ENCODE results near the gene NOS1AP.

Gene NOS1AP

DNA sequence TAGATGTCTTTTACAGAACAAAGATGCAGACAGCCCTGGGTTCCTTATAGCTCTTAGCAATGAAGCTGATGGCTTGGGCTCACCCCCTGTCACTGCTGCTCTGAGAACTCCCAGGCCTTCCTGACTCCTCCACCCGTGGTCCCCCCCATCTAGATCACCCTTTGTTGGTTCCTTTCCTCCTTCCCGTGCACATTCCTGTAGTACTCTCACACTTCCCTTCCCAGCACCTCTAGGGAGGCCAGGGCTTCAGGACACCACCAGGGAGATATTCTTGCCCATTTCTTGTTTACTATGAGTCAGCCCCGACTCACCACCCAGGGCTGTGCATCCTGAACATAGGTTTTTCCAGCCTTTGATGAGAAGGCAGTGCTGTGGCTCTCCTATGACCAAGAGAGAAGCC lies 14.4 kb upstream of the NOS1AP start:
- TF ChIP-seq REST (IDR thresholded peaks at IDR 0.05; ENCODE audit: insufficient read depth in 1 of 2, low read depth in 2 of 2, low read length in 2 of 2), result no peak
- no peak for TF ChIP-seq FOXP2 (optimal IDR thresholded peaks at IDR 0.05; ENCODE audit: borderline replicate concordance, extremely low read depth, extremely low read length, insufficient read depth)
- TF ChIP-seq SIN3A (IDR thresholded peaks at IDR 0.05; ENCODE audit: borderline replicate concordance, insufficient read depth, low read length), result no peak
- no peak for TF ChIP-seq POLR2AphosphoS5 (IDR thresholded peaks at IDR 0.05; ENCODE audit: low read depth, low read length)
- no peak for TF ChIP-seq TAF1 (IDR thresholded peaks at IDR 0.05; ENCODE audit: borderline replicate concordance, insufficient read depth, low read length)

GRCh38 chr1:162056043-162056442 lies 13.4 kb upstream of the NOS1AP start:
- TF ChIP-seq TAF1 (IDR thresholded peaks at IDR 0.05; ENCODE audit: borderline replicate concordance, insufficient read depth, low read length) (no peak), FOXP2 (optimal IDR thresholded peaks at IDR 0.05; ENCODE audit: borderline replicate concordance, extremely low read depth, extremely low read length, insufficient read depth) (no peak), SIN3A (IDR thresholded peaks at IDR 0.05; ENCODE audit: borderline replicate concordance, insufficient read depth, low read length) (no peak), POLR2AphosphoS5 (IDR thresholded peaks at IDR 0.05; ENCODE audit: low read depth, low read length) (no peak), REST (IDR thresholded peaks at IDR 0.05; ENCODE audit: insufficient read depth in 1 of 2, low read depth in 2 of 2, low read length in 2 of 2) (no peak)

DNA sequence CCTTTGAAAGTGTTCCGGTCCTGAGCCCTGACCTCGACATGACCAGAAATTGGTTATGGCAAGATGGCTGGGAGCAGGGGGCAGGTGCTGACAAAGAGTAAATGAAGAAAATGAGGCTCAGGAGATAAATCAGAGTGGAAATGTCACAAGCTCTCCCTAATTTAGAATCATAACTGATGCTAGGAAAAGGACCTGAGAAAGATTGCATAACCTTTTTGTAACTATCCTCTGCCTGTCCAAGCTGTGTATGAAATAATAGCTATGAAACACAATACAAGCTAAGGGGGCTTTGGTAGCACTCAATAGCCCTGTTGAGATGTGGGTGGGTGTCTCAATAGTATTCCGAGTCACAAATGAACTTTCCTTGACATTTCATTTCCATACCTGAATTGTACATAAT lies 12.9 kb upstream of the NOS1AP start:
- TF ChIP-seq POLR2AphosphoS5 (IDR thresholded peaks at IDR 0.05; ENCODE audit: low read depth, low read length) (no peak), TAF1 (IDR thresholded peaks at IDR 0.05; ENCODE audit: borderline replicate concordance, insufficient read depth, low read length) (no peak), REST (IDR thresholded peaks at IDR 0.05; ENCODE audit: insufficient read depth in 1 of 2, low read depth in 2 of 2, low read length in 2 of 2) (no peak), FOXP2 (optimal IDR thresholded peaks at IDR 0.05; ENCODE audit: borderline replicate concordance, extremely low read depth, extremely low read length, insufficient read depth) (no peak)

- no peak for TF ChIP-seq FOXP2 (optimal IDR thresholded peaks at IDR 0.05; ENCODE audit: borderline replicate concordance, extremely low read depth, extremely low read length, insufficient read depth)
- TF ChIP-seq POLR2AphosphoS5 (IDR thresholded peaks at IDR 0.05; ENCODE audit: low read depth, low read length), result no peak
- TF ChIP-seq REST (IDR thresholded peaks at IDR 0.05; ENCODE audit: insufficient read depth in 1 of 2, low read depth in 2 of 2, low read length in 2 of 2), result no peak
- no peak for TF ChIP-seq TAF1 (IDR thresholded peaks at IDR 0.05; ENCODE audit: borderline replicate concordance, insufficient read depth, low read length)
- TF ChIP-seq SIN3A (IDR thresholded peaks at IDR 0.05; ENCODE audit: borderline replicate concordance, insufficient read depth, low read length), result no peak
Measured at GRCh38 chr1:162059721-162060120, 9.8 kb upstream of the NOS1AP start.

- TF ChIP-seq REST (IDR thresholded peaks at IDR 0.05; ENCODE audit: insufficient read depth in 1 of 2, low read depth in 2 of 2, low read length in 2 of 2), result no peak
- TF ChIP-seq SIN3A (IDR thresholded peaks at IDR 0.05; ENCODE audit: borderline replicate concordance, insufficient read depth, low read length), result no peak
- TF ChIP-seq POLR2AphosphoS5 (IDR thresholded peaks at IDR 0.05; ENCODE audit: low read depth, low read length), result no peak
- no peak for TF ChIP-seq FOXP2 (optimal IDR thresholded peaks at IDR 0.05; ENCODE audit: borderline replicate concordance, extremely low read depth, extremely low read length, insufficient read depth)
- TF ChIP-seq TAF1 (IDR thresholded peaks at IDR 0.05; ENCODE audit: borderline replicate concordance, insufficient read depth, low read length), result no peak
Measured at GRCh38 chr1:162060314-162060713, 9.2 kb upstream of the NOS1AP start.

Data from PFSK-1 (cell line).